K562 (cell line): ENCODE data around the gene SLC48A1. TPM values are rescaled to one million over a fixed set of nuclear protein-coding genes. Genes with fewer than 3 reads are reported as not detected.
A peak's percentile ranks its signal among the peaks of the same experiment; 100 is the strongest.

Experiments used
- AFF4 ChIP-seq: sonication (generic); formaldehyde crosslinking; IDR thresholded peaks from 2 replicates; pipeline ENCODE4 v1.8.0; 2023; ENCODE audit warnings: mild to moderate bottlenecking, missing genetic modification reagents
- DLX4 ChIP-seq: fragments of 250-450 bp; sonication (Bioruptor Pico); IDR thresholded peaks from 2 replicates; pipeline ENCODE4 v1.6.1; 2021; ENCODE audit warnings: mild to moderate bottlenecking
- HMBOX1 ChIP-seq: sonication (generic); IDR thresholded peaks from 2 replicates; pipeline ENCODE4 v1.6.1; 2016
- IRF9 ChIP-seq: fragments of 450-650 bp; IDR thresholded peaks from 2 replicates; pipeline ENCODE4 v1.6.1; 2016; ENCODE audit warnings: missing biosample characterization, missing genetic modification characterization
- MIER1 ChIP-seq: fragments of 450-650 bp; IDR thresholded peaks from 2 replicates; pipeline ENCODE4 v1.6.1; 2016; ENCODE audit warnings: antibody characterized with exemption, mild to moderate bottlenecking, low read depth
- MXI1 ChIP-seq: IDR thresholded peaks from 2 replicates; pipeline ENCODE4 v1.6.1; 2011; ENCODE audit warnings: low read depth, mild to moderate bottlenecking, improper control_type of control experiment, low read length
- PHF20 ChIP-seq: fragments of 450-650 bp; IDR thresholded peaks from 2 replicates; pipeline ENCODE4 v1.6.1; 2018; ENCODE audit not compliant: partially characterized antibody
- SIN3B ChIP-seq: fragments of 450-650 bp; IDR thresholded peaks from 2 replicates; pipeline ENCODE4 v1.6.1; 2017; ENCODE audit warnings: low read depth, mild to moderate bottlenecking, moderate library complexity
- SNAPC5 ChIP-seq: fragments of 250-450 bp; sonication (Bioruptor Pico); IDR thresholded peaks from 2 replicates; pipeline ENCODE4 v1.8.0; 2021; ENCODE audit warnings: moderate library complexity, mild to moderate bottlenecking, inconsistent platforms
- TAL1 ChIP-seq: fragments of 450-650 bp; IDR thresholded peaks from 2 replicates; pipeline ENCODE4 v1.6.1; 2016; ENCODE audit warnings: mild to moderate bottlenecking
- ZBTB17 ChIP-seq: fragments of 450-650 bp; formaldehyde crosslinking; IDR thresholded peaks from 2 replicates; pipeline ENCODE4 v1.4.0; 2020; ENCODE audit warnings: mild to moderate bottlenecking
- ZBTB33 ChIP-seq: sonication (generic); formaldehyde crosslinking; IDR thresholded peaks from 2 replicates; pipeline ENCODE4 v1.8.1; 2023; ENCODE audit warnings: mild to moderate bottlenecking, missing genetic modification reagents
- ZMIZ1 ChIP-seq, 2 experiments: fragments of 150-350 bp in 1 of 2; IDR thresholded peaks; 2 replicates each; pipeline ENCODE4 v1.6.1; 2012 to 2016; ENCODE audit warnings: low read depth in 2 of 2, low read length in 2 of 2, mild to moderate bottlenecking in 1 of 2, moderate library complexity in 1 of 2
- ZNF12 ChIP-seq: sonication (generic); formaldehyde crosslinking; IDR thresholded peaks from 2 replicates; pipeline ENCODE4 v1.4.0; 2020; ENCODE audit warnings: mild to moderate bottlenecking, missing genetic modification reagents
- ZNF174 ChIP-seq: fragments of 250-450 bp; sonication (Bioruptor Pico); IDR thresholded peaks from 2 replicates; pipeline ENCODE4 v1.4.0; 2020; ENCODE audit warnings: mild to moderate bottlenecking
- ZNF217 ChIP-seq: sonication (generic); formaldehyde crosslinking; IDR thresholded peaks from 2 replicates; pipeline ENCODE4 v1.8.0; 2022; ENCODE audit warnings: mild to moderate bottlenecking, missing genetic modification reagents
- ZNF77 ChIP-seq: fragments of 250-450 bp; sonication (Bioruptor Pico); IDR thresholded peaks from 2 replicates; pipeline ENCODE4 v1.5.0; 2020
- polyA plus RNA-seq, 8 experiments: library from polyadenylated mRNA; depleted of rRNA in 4 of 8; stranded (reverse) in 5 of 8; unstranded in 3 of 8; fragments of >200 nt; fragmentation: Nextera tagmentation in 2 of 8; fragmentation: Illumina TruSeq in 1 of 8; extraction: Ambion mirVana in 2 of 8; extraction: Trizol in 1 of 8; gene quantifications; 2 replicates each; pipeline versions ENCODE4 v1.2.1 to v1.2.3, GENCODE V29; 2011 to 2014; ENCODE audit warnings: inconsistent platforms in 1 of 8, missing spikeins in 1 of 8
- total RNA-seq, 7 experiments: library from RNA; depleted of rRNA in 6 of 7; stranded (reverse); fragments of >200 nt in 6 of 7; fragmentation: Illumina TruSeq in 2 of 7; extraction: Trizol in 2 of 7; gene quantifications; 2 replicates each; pipeline versions ENCODE4 v1.2.1 to v1.2.3, GENCODE V29; 2011 to 2021; ENCODE audit warnings: low replicate concordance in 1 of 7

SLC48A1 gene
- total and polyA plus RNA-seq, 9 of the 15 experiments (the other 6 are each of a cell fraction or from before 2014, with no cell fraction given) = 10.7 to 37.5 (median 18.7) TPM

GRCh38 chr12:47828976-47829482 lies 56.0 kb downstream of the SLC48A1 start (continued):
- TF ChIP-seq DLX4 (CRISPR knock-in tag) (no peak), SNAPC5 (no peak), ZNF77 (CRISPR knock-in tag) (no peak), IRF9 (no peak), SIN3B (no peak), MIER1 (no peak), ZBTB17 (CRISPR knock-in tag) (0 out of 2 replicates have a peak, but pooled peaks have one; percentile 46), ZNF12 (CRISPR knock-in tag) (no peak), ZMIZ1 (IDR thresholded peaks at IDR 0.05; ENCODE audit: low read depth in 2 of 2, low read length in 2 of 2) (no peak), TAL1 (no peak), HMBOX1 (no peak), MXI1 (no peak), ZBTB33 (CRISPR knock-in tag) (no peak), PHF20 (peak; percentile 41), ZNF174 (CRISPR knock-in tag) (no peak), AFF4 (CRISPR knock-in tag) (no peak), ZNF217 (CRISPR knock-in tag) (no peak)
